HFFc6 (cell line): ENCODE data around the gene PDGFC. TPM values are rescaled to one million over a fixed set of nuclear protein-coding genes. Genes with fewer than 3 reads are reported as not detected.
"Not testable (repeated sequence)": the region's sequence is repeated elsewhere in the genome, so short reads cannot be mapped to it uniquely, and the experiment has no call there.

ENCODE experiments used
- DNase-seq: peaks from one replicate; pipeline ENCODE4 v3.0.0-alpha.2; 2018
- H3K27ac Mint-ChIP-seq: 2 replicates; pipeline ENCODE4 v1.8.0; 2020; ENCODE audit warnings: mild to moderate bottlenecking, mixed read lengths
- H3K27me3 Mint-ChIP-seq: 2 replicates; pipeline ENCODE4 v1.8.0; 2021; ENCODE audit warnings: mild to moderate bottlenecking, moderate library complexity, mixed read lengths; ENCODE audit not compliant: insufficient read depth
- H3K36me3 Mint-ChIP-seq: 2 replicates; pipeline ENCODE4 v1.8.0; 2021; ENCODE audit warnings: low read depth, mixed read lengths
- H3K4me1 Mint-ChIP-seq: 2 replicates; pipeline ENCODE4 v1.8.0; 2020; ENCODE audit warnings: low read depth, mixed read lengths
- H3K4me3 Mint-ChIP-seq: 2 replicates; pipeline ENCODE4 v1.8.0; 2020; ENCODE audit warnings: mild to moderate bottlenecking, moderate library complexity, mixed read lengths
- H3K9me3 Mint-ChIP-seq: 2 replicates; pipeline ENCODE4 v1.8.0; 2020; ENCODE audit warnings: mild to moderate bottlenecking, mixed read lengths
- total RNA-seq, 6 experiments: library from RNA; stranded (reverse); fragmentation: NEBNext Ultra II Directional; extraction: Animal tissue kit (Norgen Biotek cat#: 25700); gene quantifications; 2 replicates in 1 of 6; 3 replicates in 5 of 6; pipeline ENCODE4 v1.2.3, GENCODE V29; 2021
- TF ChIP-seq, protein P1 (sequence below): fragments of 200-600 bp; sonication (generic); IDR thresholded peaks from 2 replicates; pipeline ENCODE4 v1.5.0; 2021; ENCODE audit warnings: antibody characterized with exemption, mild to moderate bottlenecking

PDGFC gene
- total RNA-seq, 6 experiments from 2014 or later: 71.5 to 112 (median 76.1) TPM

- TF ChIP-seq, protein P1, sequence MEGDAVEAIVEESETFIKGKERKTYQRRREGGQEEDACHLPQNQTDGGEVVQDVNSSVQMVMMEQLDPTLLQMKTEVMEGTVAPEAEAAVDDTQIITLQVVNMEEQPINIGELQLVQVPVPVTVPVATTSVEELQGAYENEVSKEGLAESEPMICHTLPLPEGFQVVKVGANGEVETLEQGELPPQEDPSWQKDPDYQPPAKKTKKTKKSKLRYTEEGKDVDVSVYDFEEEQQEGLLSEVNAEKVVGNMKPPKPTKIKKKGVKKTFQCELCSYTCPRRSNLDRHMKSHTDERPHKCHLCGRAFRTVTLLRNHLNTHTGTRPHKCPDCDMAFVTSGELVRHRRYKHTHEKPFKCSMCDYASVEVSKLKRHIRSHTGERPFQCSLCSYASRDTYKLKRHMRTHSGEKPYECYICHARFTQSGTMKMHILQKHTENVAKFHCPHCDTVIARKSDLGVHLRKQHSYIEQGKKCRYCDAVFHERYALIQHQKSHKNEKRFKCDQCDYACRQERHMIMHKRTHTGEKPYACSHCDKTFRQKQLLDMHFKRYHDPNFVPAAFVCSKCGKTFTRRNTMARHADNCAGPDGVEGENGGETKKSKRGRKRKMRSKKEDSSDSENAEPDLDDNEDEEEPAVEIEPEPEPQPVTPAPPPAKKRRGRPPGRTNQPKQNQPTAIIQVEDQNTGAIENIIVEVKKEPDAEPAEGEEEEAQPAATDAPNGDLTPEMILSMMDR: no peak
- Mint-ChIP-seq H3K36me3 (peaks cover 17% of the 10 kb centered on the region), H3K4me3 (no peak overlapping the region), H3K9me3 (no peaks in the 10 kb centered on the region; the same call in 1 of the 2 replicates), H3K27ac (no peak overlapping the region; the same call in 1 of the 2 replicates), H3K4me1 (peaks cover 77% of the 10 kb centered on the region), H3K27me3 (no peaks in the 10 kb centered on the region)
- no peak for DNase-seq
These were observed 32.5 kb downstream of the PDGFC start for GRCh38 chr4:156939139-156939538.

GRCh38 chr4:156934259-156934635 is 37.4 kb downstream of the PDGFC start:
- peaks cover 3% of the 10 kb centered on the region for H3K27me3 Mint-ChIP-seq
- TF ChIP-seq, protein P1: no peak
- peaks cover 27% of the 10 kb centered on the region for H3K36me3 Mint-ChIP-seq
- H3K4me1 Mint-ChIP-seq: peaks cover 64% of the 10 kb centered on the region
- DNase-seq: no peak
- H3K4me3 Mint-ChIP-seq: 0 out of 2 replicates have a peak overlapping the region, but pooled peaks have one; percentile 66
- peaks cover 4% of the 10 kb centered on the region for H3K9me3 Mint-ChIP-seq
- H3K27ac Mint-ChIP-seq: peak overlapping the region; percentile 95

GRCh38 chr4:156933633-156934258 is 37.9 kb downstream of the PDGFC start:
- TF ChIP-seq, protein P1: no peak
- Mint-ChIP-seq H3K27me3 (peaks cover 3% of the 10 kb centered on the region), H3K9me3 (peaks cover 4% of the 10 kb centered on the region), H3K4me1 (peaks cover 65% of the 10 kb centered on the region), H3K4me3 (peak overlapping the region; percentile 66), H3K27ac (peak overlapping the region; percentile 95), H3K36me3 (peaks cover 32% of the 10 kb centered on the region)
- DNase-seq: peak; percentile 93

- not testable (repeated sequence) for H3K9me3 Mint-ChIP-seq, H3K27me3 Mint-ChIP-seq, DNase-seq, H3K4me3 Mint-ChIP-seq
- H3K36me3 Mint-ChIP-seq: peaks cover 46% of the 10 kb centered on the region
- H3K4me1 Mint-ChIP-seq: peaks cover 74% of the 10 kb centered on the region
- peak overlapping the region; percentile 18; the same call in 1 of the 2 replicates for H3K27ac Mint-ChIP-seq
These were observed 39.2 kb downstream of the PDGFC start for GRCh38 chr4:156932360-156932759.

- Mint-ChIP-seq H3K4me3 (peak overlapping the region; percentile 65), H3K4me1 (peaks cover 72% of the 10 kb centered on the region), H3K27ac (peak overlapping the region; percentile 75), H3K9me3 (peaks cover 18% of the 10 kb centered on the region), H3K27me3 (peaks cover 3% of the 10 kb centered on the region), H3K36me3 (peaks cover 48% of the 10 kb centered on the region)
- TF ChIP-seq, protein P1: no peak
- DNase-seq: peak; percentile 69
These were observed 40.3 kb downstream of the PDGFC start for GRCh38 chr4:156931267-156931666.

DNA sequence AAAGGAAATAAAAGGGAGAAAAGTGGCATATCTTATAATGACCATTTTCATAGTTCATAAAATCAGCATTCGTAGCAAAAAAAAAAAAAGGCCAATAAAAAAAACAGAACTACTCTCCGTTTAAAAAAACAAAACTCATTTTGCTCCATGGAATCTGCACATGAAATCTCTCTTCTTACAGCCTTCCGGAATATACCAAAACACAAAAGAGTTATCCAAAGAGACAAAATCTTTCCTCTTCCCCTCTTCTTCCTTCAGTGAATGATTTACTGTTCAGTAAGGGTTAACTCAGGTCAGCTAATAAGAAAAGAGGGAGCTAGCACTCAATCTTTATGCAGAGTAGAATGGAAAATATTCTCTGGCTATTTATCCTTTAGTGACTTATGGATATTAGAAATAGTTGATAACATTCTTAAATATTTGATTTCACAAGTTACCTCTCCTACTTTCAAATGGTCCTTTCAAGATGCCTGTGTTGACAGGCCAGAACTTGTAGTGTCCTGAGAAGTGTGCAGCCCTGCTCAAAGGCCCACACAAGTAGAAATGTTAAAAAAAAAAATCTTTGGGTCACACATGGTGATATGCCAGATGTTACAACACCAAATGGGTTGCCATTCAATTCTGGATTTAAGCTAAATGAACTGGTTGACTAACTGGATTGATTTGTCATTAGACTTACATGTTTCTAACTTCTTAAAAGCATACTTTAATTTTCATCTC is 42.1 kb downstream of the PDGFC start:
- Mint-ChIP-seq H3K27me3 (peaks cover 3% of the 10 kb centered on the region), H3K27ac (no peak overlapping the region), H3K9me3 (peaks cover 18% of the 10 kb centered on the region), H3K36me3 (peaks cover 61% of the 10 kb centered on the region), H3K4me3 (no peak overlapping the region), H3K4me1 (peaks cover 75% of the 10 kb centered on the region)
- TF ChIP-seq, protein P1: no peak
- no peak for DNase-seq
